Measurements from ENCODE around the gene AFF3.

AFF3 gene

DNA sequence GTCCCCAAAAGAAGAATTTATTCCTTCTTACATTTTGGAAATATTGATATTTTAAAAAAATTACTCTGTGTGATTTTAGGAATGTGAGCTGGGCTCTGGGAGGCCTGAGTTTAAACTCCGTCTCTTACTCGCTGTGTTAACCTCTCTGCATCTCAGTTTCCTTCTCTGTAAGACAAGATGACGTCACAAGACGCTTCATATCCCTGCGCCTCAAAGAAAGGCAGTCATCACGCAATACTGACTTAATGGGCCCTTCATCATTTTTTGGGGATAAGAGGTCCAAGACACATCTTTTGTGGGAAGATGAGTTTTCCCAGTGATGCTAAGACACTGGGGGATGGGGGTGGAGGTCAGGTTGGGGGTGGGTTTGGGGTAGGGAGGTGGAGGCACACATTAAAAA, 320.4 kb downstream of the AFF3 start:
- ChIA-PET CTCF (no interaction called here), POLR2A (no interaction called here)
- TF ChIP-seq, protein P1, sequence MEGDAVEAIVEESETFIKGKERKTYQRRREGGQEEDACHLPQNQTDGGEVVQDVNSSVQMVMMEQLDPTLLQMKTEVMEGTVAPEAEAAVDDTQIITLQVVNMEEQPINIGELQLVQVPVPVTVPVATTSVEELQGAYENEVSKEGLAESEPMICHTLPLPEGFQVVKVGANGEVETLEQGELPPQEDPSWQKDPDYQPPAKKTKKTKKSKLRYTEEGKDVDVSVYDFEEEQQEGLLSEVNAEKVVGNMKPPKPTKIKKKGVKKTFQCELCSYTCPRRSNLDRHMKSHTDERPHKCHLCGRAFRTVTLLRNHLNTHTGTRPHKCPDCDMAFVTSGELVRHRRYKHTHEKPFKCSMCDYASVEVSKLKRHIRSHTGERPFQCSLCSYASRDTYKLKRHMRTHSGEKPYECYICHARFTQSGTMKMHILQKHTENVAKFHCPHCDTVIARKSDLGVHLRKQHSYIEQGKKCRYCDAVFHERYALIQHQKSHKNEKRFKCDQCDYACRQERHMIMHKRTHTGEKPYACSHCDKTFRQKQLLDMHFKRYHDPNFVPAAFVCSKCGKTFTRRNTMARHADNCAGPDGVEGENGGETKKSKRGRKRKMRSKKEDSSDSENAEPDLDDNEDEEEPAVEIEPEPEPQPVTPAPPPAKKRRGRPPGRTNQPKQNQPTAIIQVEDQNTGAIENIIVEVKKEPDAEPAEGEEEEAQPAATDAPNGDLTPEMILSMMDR (IDR thresholded peaks at IDR 0.05; ENCODE audit: control extremely low read depth, extremely low read depth, low read depth, missing control alignments) = no peak
- DNase-seq (ENCODE audit: extremely low spot score) = no peak

DNA sequence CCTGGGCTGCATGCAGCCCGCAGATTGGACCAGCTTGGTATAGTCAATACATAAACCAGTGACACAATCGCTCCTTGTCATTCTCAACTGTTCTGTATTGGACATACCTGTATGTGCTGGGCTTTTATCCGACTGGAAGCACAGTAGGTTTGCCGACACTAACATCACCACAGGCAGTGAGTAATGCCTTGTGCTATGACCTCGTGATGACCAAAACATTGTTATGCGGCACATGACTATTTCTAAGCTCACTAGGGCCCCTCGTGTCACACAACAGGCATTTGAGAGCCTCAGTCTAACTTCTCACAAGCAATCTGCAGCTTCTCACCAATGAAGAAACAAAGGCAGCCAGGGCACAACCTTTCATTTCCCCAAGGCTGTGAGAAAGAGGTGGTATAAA, 320.8 kb downstream of the AFF3 start:
- TF ChIP-seq, protein P1 (IDR thresholded peaks at IDR 0.05; ENCODE audit: control extremely low read depth, extremely low read depth, low read depth, missing control alignments) = no peak
- ChIA-PET CTCF (no interaction called here), POLR2A (no interaction called here)
- DNase-seq (ENCODE audit: extremely low spot score) = no peak

DNA sequence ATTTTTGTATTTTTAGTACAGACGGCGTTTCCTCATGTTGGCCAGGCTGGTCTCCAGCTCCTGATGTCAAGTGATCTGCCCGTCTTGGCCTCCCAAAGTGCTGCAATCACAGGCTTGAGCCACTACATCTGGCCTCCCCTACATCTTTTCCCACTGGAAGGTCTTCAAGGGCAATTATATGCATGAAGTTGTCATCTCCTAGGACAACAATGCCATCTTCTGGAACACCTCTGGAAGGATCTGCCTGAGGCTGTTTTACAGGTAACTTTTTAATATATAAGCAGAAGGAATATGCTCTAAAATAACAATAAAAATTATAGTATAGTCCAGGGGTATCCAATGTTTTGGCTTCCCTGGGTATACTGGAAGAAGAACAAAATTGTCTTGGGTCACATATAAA, 321.4 kb downstream of the AFF3 start:
- POLR2A ChIA-PET = no interaction called here

DNA sequence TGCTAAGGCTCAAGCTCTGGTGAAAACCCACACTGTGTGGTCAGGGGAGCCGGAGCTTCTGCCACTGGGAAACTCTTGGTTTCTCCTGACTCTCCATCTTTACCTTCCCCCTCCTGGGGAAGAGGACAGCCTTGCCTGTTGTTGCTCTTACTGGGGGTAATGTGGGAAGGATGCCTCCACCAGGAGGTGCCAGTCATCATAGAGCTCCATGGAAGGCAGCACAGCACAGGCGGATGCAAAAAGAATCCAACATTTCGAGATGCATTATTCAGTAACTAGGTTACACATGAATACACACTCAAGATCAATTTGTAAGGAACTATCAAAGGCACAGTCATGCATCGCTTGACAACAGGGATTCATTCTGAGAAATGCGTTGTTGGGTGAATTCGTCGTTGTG, 322.6 kb downstream of the AFF3 start:
- ChIA-PET POLR2A (no interaction called here), CTCF (interaction anchor here (1.0 to 2.2 kb wide), 6 partner anchors 12 to 443 kb away, joined by 3 to 6 read pairs (median 3); no protein-coding TSS in a partner anchor)
- TF ChIP-seq, protein P1 (IDR thresholded peaks at IDR 0.05; ENCODE audit: control extremely low read depth, extremely low read depth, low read depth, missing control alignments) = no peak
- no peak for DNase-seq (ENCODE audit: extremely low spot score)

More for the DNA sequence above, 321.4 kb downstream of the AFF3 start:
- CTCF ChIA-PET = interaction anchor here (1.2 kb wide), 1 partner anchor 28 kb away, joined by 3 read pairs; no protein-coding TSS in a partner anchor
- no peak for DNase-seq (ENCODE audit: extremely low spot score)
- TF ChIP-seq, protein P1 (IDR thresholded peaks at IDR 0.05; ENCODE audit: control extremely low read depth, extremely low read depth, low read depth, missing control alignments) = peak; percentile 7

DNA sequence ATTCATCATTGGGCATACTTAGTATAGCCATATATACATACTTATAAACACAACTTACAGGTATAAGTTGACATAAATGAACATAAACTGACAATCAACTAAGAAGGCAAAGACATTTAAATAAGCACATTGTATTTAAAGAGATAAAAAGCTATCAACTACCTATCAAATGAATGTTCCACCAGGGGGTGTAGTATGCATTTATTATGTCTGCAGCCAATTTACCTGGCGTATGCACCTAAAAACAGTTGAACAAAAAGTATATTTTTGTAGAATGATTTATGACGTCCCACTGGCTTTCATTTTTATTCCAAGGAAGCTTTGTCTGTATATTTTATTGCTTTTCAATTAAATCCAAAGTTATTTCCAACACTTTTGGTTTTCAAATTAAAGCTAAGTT, 323.5 kb downstream of the AFF3 start:
- ChIA-PET POLR2A (no interaction called here), CTCF (interaction anchor here (0.7 to 2.2 kb wide), 7 partner anchors 11 to 444 kb away, joined by 3 to 6 read pairs (median 3); no protein-coding TSS in a partner anchor)
- TF ChIP-seq, protein P1 (IDR thresholded peaks at IDR 0.05; ENCODE audit: control extremely low read depth, extremely low read depth, low read depth, missing control alignments) = no peak
- DNase-seq (ENCODE audit: extremely low spot score) = no peak

DNA sequence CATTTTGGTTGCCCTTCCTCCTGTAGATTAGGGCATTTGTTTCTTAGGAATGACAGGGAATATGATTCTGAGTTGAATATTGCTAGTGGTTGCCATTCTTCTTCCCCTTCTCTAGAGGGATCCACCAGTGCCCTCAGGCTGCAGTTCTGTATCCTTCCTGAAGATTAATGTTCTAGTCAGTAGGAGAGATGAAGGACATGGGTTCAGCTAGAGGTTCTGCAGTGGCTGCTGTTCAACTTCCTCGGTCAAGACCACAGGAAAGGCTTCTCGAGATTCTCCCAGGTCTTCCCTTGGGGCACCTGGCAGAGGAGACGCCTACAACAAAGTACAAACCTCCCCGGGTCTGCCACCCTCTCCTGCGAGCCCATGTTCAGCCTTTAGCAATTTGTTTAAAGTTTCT, 325.5 kb downstream of the AFF3 start:
- DNase-seq (ENCODE audit: extremely low spot score) = no peak
- TF ChIP-seq, protein P1 (IDR thresholded peaks at IDR 0.05; ENCODE audit: control extremely low read depth, extremely low read depth, low read depth, missing control alignments) = no peak
- ChIA-PET POLR2A (no interaction called here), CTCF (no interaction called here)

DNA sequence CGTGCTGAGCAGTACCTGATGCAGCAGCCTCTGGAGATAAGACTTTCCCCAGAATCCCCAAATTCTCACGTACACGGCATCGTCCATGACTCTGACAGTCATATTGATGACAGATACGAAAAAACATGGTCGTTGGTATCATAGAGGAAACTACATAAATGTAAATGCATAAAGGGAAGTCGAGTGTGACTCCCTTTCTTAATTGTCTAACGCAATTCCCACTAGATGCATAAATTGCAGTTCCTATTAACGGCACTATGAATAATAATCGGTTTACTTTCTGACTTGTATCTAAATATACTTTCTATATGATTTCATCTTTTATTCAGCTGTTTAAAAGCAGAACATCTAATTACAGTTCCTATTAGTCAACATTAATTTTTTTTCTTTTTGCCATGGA, 330.0 kb downstream of the AFF3 start:
- POLR2A ChIA-PET = no interaction called here
- CTCF ChIA-PET = interaction anchor here (1.8 kb wide), 1 partner anchor 8 kb away, joined by 6 read pairs; no protein-coding TSS in a partner anchor
- no peak for DNase-seq (ENCODE audit: extremely low spot score)
- TF ChIP-seq, protein P1 (IDR thresholded peaks at IDR 0.05; ENCODE audit: control extremely low read depth, extremely low read depth, low read depth, missing control alignments) = no peak
